GM10266 (cell line): Measurements from ENCODE around the gene SLC9B2.

ENCODE experiments used
- DNase-seq: peaks from one replicate; pipeline ENCODE4 v3.0.0; 2012; ENCODE audit errors: extremely low spot score
- CTCF ChIP-seq: IDR thresholded peaks from 2 replicates; pipeline ENCODE4 v1.5.1; 2012; ENCODE audit warnings: mild to moderate bottlenecking, low read depth; ENCODE audit not compliant: control insufficient read depth, insufficient read depth; ENCODE audit errors: missing control alignments

Gene SLC9B2

GRCh38 chr4:103019308-103020124 lies 57.0 kb downstream of the SLC9B2 start, which contains the start of gene SLC9B1:
SLC9B1 (minus strand) TSS chr4:103019705; CDS start chr4:102991711, 27,994 bp downstream.
- peak; percentile 84 for DNase-seq
- TF ChIP-seq CTCF: no peak

- TF ChIP-seq CTCF: no peak
- no peak for DNase-seq
These were observed 57.9 kb downstream of the SLC9B2 start for GRCh38 chr4:103018391-103019307.

- no peak for DNase-seq
- no peak for TF ChIP-seq CTCF
These were observed 64.0 kb downstream of the SLC9B2 start for GRCh38 chr4:103012551-103012950.

GRCh38 chr4:103012060-103012459 lies 64.5 kb downstream of the SLC9B2 start:
- no peak for DNase-seq

GRCh38 chr4:103011378-103012025 lies 65.1 kb downstream of the SLC9B2 start:
- no peak for TF ChIP-seq CTCF
- no peak for DNase-seq

More at GRCh38 chr4:103012060-103012459, 64.5 kb downstream of the SLC9B2 start:
- TF ChIP-seq CTCF: no peak

GRCh38 chr4:103010804-103011203 lies 65.8 kb downstream of the SLC9B2 start:
- no peak for DNase-seq
- no peak for TF ChIP-seq CTCF
